ENCODE measurements around the gene IL25.

Gene IL25

GRCh38 chr14:23359167-23359626, 13.4 kb upstream of the IL25 start:
- no peaks in the 10 kb centered on the region for H3K9me2 ChIP-seq (replicated peaks; ENCODE audit: low read depth, low read length)
- no peaks in the 10 kb centered on the region for H4K20me1 ChIP-seq (ENCODE audit: insufficient read depth, low read length, poor library complexity, severe bottlenecking)
- no peaks in the 10 kb centered on the region for H3K79me2 ChIP-seq (ENCODE audit: insufficient read depth, low read length)
- no peak overlapping the region for H2AFZ ChIP-seq (ENCODE audit: low read length)
- H3K4me1 ChIP-seq (ENCODE audit: insufficient read depth, low read length, poor library complexity, severe bottlenecking) = no peaks in the 10 kb centered on the region
- H3K9me3 ChIP-seq (ENCODE audit: insufficient read depth, low read depth, low read length) = no peaks in the 10 kb centered on the region
- H3F3A ChIP-seq (ENCODE audit: low read depth) = no peaks in the 10 kb centered on the region
- H3K4me2 ChIP-seq (ENCODE audit: low read depth, low read length, poor library complexity, severe bottlenecking) = no peak overlapping the region
- TF ChIP-seq CTCF (conservative IDR thresholded peaks at IDR 0.05; ENCODE audit: low read length) = no peak
- no peak for TF ChIP-seq EZH2phosphoT487 (IDR thresholded peaks at IDR 0.05; ENCODE audit: borderline replicate concordance)
- no peak overlapping the region for H3K4me3 ChIP-seq (ENCODE audit: low read length, poor library complexity, severe bottlenecking)
- H3K27me3 ChIP-seq (ENCODE audit: insufficient read depth, low read length, poor library complexity, severe bottlenecking) = no peaks in the 10 kb centered on the region
- H3K36me3 ChIP-seq (ENCODE audit: insufficient read depth, low read length) = no peaks in the 10 kb centered on the region
- no peak overlapping the region for H3K9ac ChIP-seq (ENCODE audit: low read depth, low read length, poor library complexity, severe bottlenecking)

GRCh38 chr14:23359722-23360447, 12.7 kb upstream of the IL25 start:
- no peaks in the 10 kb centered on the region for H3K27me3 ChIP-seq (ENCODE audit: insufficient read depth, low read length, poor library complexity, severe bottlenecking)

GRCh38 chr14:23360496-23360895, 12.1 kb upstream of the IL25 start:
- Histone ChIP-seq H3K36me3 (ENCODE audit: insufficient read depth, low read length) (no peaks in the 10 kb centered on the region), H3K9me3 (ENCODE audit: insufficient read depth, low read depth, low read length) (no peaks in the 10 kb centered on the region), H3K9ac (ENCODE audit: low read depth, low read length, poor library complexity, severe bottlenecking) (no peak overlapping the region), H3K4me2 (ENCODE audit: low read depth, low read length, poor library complexity, severe bottlenecking) (no peak overlapping the region), H2AFZ (ENCODE audit: low read length) (no peak overlapping the region), H3K9me2 (replicated peaks; ENCODE audit: low read depth, low read length) (no peaks in the 10 kb centered on the region), H3K79me2 (ENCODE audit: insufficient read depth, low read length) (no peaks in the 10 kb centered on the region), H3K4me1 (ENCODE audit: insufficient read depth, low read length, poor library complexity, severe bottlenecking) (no peaks in the 10 kb centered on the region), H3K27me3 (ENCODE audit: insufficient read depth, low read length, poor library complexity, severe bottlenecking) (no peaks in the 10 kb centered on the region), H3K4me3 (ENCODE audit: low read length, poor library complexity, severe bottlenecking) (no peak overlapping the region), H3F3A (ENCODE audit: low read depth) (no peaks in the 10 kb centered on the region), H4K20me1 (ENCODE audit: insufficient read depth, low read length, poor library complexity, severe bottlenecking) (no peaks in the 10 kb centered on the region)
- peak; percentile 38 for TF ChIP-seq CTCF (conservative IDR thresholded peaks at IDR 0.05; ENCODE audit: low read length)
- TF ChIP-seq EZH2phosphoT487 (IDR thresholded peaks at IDR 0.05; ENCODE audit: borderline replicate concordance) = no peak

More at GRCh38 chr14:23359722-23360447, 12.7 kb upstream of the IL25 start:
- H3K9me2 ChIP-seq (replicated peaks; ENCODE audit: low read depth, low read length) = no peaks in the 10 kb centered on the region
- H3K9me3 ChIP-seq (ENCODE audit: insufficient read depth, low read depth, low read length) = no peaks in the 10 kb centered on the region
- no peak overlapping the region for H3K4me3 ChIP-seq (ENCODE audit: low read length, poor library complexity, severe bottlenecking)
- H4K20me1 ChIP-seq (ENCODE audit: insufficient read depth, low read length, poor library complexity, severe bottlenecking) = no peaks in the 10 kb centered on the region
- no peaks in the 10 kb centered on the region for H3K79me2 ChIP-seq (ENCODE audit: insufficient read depth, low read length)
- no peaks in the 10 kb centered on the region for H3F3A ChIP-seq (ENCODE audit: low read depth)
- TF ChIP-seq CTCF (conservative IDR thresholded peaks at IDR 0.05; ENCODE audit: low read length) = no peak
- no peak for TF ChIP-seq EZH2phosphoT487 (IDR thresholded peaks at IDR 0.05; ENCODE audit: borderline replicate concordance)
- no peak overlapping the region for H3K4me2 ChIP-seq (ENCODE audit: low read depth, low read length, poor library complexity, severe bottlenecking)
- H3K9ac ChIP-seq (ENCODE audit: low read depth, low read length, poor library complexity, severe bottlenecking) = no peak overlapping the region
- H3K36me3 ChIP-seq (ENCODE audit: insufficient read depth, low read length) = no peaks in the 10 kb centered on the region
- no peaks in the 10 kb centered on the region for H3K4me1 ChIP-seq (ENCODE audit: insufficient read depth, low read length, poor library complexity, severe bottlenecking)
- H2AFZ ChIP-seq (ENCODE audit: low read length) = no peak overlapping the region

Measured in Loucy (cell line).